ENCODE results near the gene RAB3IL1. TPM values are rescaled to one million over a fixed set of nuclear protein-coding genes. Genes with fewer than 3 reads are reported as not detected.

The RAB3IL1 gene
- total RNA-seq, 1 experiment from 2014 or later: 0.40 TPM

DNA sequence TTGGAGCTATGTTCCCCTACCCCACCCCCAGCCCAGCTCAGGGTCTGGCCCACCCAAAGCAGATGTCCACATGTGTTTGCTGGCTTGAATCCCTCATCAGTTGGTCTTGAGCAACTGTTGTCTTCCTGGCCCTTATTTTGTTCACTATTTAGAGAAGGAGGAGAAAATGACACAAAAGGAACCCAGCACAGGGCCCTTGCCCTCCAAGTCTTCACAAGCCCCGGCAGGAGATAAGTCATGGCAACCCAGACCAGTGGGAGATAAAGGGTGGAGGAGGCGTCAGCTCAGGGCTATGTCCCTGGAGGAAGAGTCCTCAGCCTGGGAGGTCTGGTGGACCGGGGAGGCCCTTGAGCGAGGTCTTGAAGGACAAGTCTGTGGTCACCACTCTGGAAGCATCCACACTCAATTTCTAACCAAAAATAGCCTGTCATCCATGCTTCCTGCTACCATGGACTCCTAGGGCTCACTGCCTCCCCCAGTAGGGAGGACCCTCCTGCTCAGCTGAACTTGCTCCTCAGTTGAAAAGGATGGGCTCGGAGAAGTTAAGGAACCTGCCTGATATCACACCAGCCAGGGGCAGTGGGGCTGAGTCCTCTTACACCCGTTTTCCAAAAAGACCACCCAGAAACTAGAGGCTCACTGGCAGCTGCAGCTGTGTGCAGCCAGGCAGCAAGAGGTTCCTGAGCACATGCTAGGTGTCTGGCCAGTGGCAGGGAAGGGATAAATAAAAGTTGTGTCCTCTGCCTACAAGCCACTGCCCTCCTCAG lies 1.8 kb upstream of the RAB3IL1 start:
- DNase-seq (ENCODE audit: low read depth): no peak

DNA sequence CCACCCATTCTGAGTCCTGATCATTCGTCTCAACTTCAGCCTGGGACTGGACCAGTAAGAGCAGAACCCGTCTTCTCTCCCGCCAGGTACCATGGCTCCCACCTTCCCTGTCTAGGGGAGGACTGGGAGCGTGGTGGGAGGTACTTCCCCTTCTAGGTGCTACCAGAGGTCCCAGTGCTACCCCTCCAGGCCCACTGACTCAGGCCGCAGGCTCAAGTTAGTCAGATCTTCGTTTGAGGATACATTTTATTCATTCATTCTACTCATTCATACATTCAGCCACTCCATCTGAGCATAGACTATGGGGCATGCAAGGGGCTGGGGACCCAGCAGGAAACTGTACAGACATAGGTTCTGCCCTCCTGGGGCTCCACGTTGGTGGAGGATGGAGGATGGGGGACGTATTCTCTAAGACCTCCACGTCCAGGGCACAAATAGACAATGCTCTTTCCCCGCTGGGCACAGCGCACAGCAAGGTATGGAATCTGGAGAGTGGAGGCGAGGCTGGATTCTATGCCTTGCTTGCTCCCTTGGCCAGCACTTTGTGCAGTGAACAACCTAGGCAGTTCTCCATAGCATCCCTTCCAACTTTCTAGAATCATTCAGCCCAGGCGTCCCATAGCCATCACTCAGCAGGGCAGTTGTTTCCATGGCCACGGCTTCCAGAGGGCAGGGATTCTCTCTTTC lies 1.0 kb upstream of the RAB3IL1 start:
- DNase-seq (ENCODE audit: low read depth): no peak

DNA sequence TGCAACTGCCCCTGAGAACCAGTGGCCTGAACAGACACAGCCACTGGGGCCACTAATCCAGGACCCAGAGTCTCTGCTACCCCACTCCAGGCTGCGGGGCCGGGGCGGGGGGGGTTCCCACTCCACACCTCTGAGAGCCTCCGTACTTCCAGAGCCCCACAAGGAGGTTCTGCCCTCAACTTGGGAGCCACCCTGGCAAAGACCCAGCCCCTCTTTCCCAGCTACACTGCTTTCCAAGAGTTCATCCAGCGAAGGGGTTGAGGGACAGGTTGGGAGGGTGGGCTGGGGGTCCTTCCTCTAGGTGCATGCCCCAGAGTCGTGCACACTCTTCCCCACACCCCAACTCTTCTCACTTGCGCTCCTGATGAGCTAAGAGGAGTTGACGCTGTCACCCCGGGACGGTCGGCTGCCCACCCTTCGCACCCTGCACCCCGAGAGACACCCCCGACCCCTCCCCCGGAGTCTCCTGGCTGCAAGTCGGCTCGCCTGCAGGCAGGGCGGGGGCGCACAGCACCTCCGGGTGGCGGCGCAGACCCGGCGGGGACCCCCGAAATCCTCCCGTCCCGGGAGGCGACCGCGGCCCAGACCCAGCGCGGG lies 531 bp downstream of the RAB3IL1 start:
- no peak for DNase-seq (ENCODE audit: low read depth)

DNA sequence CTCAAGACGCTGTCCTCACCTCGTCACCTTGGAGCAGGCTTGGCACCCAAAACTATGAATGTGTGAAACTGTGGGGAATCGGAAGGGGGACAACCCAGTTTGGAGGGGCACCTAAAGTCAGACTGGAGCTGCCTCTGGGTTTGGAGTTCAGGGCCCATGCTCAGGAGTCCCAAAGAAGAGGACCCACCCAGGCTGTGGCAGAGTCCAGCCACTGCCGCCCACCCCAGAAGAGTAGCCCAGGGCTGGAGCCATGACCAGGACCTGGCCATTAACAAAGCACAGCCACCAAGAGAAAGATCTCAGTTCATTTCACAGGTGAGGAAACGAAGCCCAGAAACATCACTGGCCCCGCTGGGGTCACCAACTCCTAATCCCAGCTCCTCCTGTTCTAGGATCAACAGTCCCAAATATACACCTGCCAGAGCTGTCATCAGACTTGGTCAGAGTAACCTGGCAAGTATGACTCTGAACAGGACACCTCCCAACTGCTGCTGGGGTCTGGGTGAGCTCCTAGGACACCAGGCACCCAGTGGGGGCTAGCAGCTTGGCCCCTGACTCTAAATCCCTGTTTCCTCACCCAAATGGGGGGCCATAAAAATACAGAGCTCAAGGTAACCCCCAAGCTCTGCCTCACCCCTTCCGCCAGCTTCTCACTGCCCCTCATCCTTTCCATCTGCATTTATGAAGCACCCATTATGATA lies 2.7 kb downstream of the RAB3IL1 start:
- no peak for DNase-seq (ENCODE audit: low read depth)

DNA sequence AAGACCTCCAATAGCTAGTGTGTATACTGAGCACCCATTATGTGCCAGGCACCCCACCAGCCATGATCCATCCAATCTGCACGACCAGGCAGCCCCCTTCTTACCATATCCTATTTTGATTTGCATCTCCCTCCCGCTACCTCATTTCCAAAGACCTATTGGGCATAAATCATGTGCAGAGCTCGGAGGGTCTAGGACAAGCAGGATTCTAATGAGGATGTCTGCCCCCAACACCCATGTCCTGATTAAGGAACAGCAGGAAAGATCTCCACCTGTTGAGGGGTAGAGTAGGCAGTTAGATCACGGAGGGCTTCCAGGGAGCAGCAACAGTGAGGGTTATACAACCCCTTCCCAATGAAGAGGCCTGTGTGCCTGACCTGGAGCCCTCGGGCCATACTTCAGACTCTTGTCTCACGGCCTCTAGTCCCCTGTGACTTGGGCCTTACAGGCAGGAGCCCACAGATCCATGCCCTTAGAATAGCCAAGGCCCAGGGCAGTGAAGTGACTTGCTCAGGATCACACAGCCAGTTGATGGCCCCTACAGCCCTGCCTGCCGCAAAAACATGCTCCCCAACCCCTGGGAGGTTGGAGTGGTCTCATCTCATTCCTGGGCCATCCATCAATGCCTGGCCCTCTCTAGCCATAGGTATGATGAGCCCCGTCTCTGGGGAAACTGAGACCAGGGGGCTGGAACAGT lies 3.5 kb downstream of the RAB3IL1 start:
- no peak for DNase-seq (ENCODE audit: low read depth)

DNA sequence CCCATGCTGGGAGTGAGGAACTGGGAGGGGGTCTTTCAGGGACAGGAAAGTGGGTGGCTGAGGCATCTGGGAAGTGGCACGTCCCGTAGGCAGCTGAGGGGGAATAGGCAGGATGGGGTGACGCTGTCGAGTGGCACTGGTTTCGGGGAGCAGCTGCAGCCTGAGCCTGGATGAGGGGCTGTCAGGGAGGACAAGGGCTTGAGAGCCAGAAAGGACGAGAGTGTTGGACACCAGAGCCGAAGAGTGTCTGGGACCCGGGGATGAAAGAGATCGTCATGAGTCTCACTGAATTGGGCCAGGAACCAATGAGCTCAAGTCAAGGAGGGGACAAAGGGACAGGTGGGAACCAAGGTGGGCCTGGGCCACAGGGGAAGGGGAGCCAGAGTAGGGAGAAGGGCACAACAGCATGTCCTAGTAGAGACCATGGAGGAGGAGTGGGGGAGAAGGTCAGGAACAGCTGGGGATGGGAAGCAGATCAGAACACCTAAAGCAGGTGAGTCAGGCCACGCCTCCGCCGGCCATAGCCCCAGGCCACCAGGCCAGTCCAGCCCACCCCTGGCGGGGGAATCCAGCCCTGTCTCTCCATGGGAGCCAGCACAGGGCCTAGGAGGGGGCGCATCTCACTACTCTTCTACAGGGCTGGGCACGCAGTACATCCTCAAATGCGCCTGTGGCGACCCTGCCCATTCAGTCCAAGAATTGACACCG lies 4.2 kb downstream of the RAB3IL1 start:
- DNase-seq (ENCODE audit: low read depth): no peak

DNA sequence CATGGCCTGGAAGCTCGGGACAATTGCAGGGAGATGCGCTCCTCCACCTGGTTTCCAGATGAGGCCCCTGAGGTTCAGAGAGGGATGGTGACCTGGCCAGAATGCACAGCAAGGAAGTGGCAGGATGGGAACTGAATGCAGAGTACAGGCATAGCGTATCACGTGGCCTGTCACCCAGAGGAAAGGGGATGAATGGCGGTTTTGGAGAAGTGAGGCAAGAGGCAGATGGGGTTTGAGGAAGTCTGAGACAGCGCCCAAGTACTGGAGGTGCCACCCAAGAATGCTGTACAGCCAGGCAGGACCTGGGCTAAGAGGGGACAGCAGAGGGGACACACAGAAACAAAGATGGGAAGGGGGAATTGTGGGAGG lies 4.9 kb downstream of the RAB3IL1 start:
- no peak for DNase-seq (ENCODE audit: low read depth)

DNA sequence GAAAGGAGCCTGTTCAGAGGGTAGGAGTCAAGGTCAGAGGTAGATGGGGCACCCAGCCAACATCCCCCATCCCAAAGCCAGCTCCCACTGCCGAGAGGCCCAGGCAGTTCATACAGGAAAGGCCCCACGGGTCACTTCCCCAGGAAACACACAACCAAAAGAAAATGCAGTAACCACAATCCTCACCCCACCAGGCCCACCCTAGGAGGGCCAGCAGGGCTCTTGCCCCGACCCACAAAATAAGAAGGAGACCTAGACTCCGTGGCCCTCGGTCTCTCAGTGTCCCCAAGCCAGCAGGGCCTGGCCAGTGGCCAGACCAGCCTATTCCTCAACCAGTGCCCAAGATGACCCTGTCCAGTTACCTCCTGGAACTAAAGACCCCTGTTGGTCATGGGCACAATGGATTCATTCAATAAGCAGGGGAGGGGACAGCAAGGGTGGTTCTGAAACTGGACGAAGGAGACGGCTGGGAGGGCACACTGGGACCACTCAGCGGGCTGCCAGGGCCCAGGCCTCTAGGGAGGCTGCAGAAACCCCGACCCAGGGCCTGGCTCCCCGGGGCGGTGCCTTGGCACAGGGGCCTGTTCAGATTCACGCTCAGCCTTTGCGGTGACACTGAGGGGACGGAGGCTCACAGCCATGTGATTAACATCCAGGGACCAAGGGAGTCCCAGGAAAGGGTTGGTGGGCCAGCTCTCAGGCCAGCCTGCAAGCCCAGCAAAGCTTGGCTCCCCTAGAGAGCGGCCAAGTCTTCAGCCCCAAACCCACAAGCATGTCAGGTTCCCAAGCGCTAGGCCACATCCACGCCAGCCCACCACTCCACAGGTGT lies 5.5 kb downstream of the RAB3IL1 start:
- no peak for DNase-seq (ENCODE audit: low read depth)

DNA sequence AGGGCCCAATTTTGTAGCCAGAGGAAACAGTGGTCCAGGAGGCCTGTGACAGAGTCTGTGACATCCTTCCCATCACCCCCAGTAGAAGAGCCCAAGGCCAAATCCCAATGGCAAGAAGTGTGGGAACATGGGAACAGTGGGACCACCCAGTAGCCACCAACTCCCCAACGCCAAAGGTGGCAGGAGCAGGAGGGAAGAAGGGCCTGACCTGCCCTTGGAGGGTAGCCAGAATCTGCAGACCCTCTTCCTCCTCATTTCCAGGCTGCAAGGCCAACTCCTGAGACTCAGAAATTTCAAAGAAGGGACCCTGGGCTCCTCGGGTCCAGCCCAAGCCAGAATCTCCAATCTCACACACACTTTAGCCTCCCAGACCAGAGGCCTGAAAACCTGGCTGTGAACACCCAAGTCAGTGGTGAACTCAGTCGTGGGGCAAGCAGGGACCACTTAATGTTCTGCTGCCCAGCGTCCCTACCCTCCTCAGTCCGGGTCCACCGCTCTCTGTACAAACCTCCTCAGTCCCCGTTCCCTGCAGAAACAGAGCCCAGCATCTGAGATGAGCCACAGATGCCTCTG lies 6.2 kb downstream of the RAB3IL1 start:
- DNase-seq (ENCODE audit: low read depth): no peak

DNA sequence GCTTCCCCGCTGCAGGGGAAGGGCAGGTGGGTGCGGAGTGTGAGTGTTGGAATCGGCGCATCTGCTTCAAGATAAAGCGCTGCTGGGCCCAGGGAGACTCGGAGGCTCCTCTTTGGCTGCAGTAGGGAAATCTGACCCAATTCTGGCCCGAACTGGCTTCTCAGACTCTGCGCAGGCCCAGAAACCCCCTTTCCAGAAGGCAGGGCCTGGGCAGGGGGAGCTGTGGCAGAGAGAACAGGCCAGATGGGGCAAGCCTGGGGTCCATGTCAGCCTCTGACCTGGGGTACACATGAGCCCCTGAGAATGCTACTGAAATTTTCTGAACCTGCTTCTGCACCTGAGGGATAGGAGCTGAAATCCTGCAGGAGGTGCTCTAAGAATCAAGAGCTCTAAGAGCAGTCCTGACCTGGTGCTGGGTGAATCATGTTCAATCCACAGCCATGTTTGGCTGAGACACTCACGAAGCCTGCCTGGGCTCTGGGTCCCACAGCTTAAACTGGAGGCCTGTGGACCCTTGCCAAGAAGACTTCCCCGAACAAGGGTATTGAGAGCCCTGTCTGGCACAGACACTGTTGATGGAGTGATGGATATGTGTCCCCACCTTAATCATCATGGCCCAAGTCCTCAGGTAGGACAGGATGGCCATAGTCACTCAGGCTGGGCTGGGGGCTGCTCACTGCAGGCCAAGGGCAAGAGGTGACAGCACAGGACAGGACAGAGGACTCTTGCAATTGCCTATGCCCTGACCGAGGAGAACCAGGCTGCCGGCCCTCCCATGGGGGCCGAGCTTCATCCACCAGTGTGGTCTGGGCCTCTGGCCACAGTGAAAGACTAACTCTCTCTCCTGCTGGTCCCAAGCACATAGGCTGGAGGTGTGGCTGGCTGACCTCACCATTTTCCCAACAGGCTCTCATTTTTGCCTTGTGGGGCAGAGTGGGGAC lies 6.9 kb downstream of the RAB3IL1 start:
- DNase-seq (ENCODE audit: low read depth): no peak

DNA sequence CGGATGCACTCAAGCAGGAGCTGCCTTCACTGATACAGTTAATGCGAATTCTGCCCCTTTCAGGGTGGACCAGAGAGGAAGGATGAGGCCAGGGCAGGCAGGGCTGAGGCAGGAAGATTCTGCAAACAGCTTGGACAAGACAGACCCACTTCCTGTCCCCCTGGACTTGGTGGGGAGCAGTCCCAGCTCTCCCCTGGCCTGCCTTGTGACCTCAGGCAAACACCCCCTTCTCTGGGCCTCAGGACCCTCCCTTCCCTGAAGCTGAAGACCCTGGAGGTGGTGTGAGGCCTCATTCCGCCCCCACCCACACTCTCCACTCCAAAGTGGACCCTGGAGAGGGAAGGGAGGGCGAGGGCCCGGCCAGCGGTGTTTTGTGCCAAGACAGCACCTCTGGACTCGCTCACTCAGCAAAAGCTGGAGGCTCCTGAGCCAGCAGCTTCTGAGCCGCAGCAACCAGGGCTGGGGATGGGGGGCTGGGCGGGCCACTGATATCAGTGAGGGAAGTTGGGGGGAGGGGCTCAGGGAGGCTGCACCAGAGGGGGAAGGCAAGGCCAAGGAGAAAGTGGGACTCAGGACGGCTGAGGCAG lies 8.5 kb downstream of the RAB3IL1 start:
- no peak for DNase-seq (ENCODE audit: low read depth)

DNA sequence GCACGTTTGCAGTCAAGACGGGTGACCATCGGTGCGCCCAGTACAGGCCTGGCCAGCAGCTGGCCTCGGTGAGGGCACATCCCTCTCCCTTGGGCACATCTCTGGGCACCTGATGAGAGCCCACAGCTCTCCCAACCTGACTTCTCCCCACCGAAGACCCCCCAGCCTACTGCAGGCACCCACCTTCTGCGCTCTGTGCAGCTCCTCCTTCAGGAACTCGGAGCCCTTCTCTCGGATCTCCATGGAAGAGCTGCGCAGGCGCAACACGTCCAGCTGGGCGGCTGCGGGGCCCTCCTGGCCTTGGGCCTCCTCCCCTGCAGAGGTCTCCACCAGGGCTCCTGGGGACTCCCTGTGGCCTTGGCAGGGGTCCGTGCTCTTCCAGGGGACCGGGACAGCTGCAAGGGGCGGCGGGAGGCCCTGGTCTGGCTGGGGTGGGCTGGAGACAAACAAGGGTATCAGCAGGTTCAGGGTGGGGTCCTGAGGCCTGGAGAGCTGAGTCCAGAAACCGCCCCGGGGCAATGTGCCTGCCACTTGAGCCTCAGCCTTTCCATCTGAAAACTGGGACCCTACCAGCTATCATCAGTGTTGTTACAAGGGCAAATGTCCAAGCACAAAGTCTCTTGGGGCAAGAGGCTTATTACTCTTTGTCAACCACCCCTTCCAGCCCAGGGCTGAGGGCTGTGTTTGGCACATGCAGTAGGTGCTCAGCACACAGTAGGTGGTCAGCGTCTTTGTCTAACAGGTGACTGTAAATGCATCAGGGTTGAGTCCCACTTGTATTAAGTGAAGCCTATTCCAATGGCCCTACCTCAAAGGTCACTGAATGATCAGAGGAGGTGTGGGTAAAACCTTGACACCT lies 9.3 kb downstream of the RAB3IL1 start:
- no peak for DNase-seq (ENCODE audit: low read depth)

DNA sequence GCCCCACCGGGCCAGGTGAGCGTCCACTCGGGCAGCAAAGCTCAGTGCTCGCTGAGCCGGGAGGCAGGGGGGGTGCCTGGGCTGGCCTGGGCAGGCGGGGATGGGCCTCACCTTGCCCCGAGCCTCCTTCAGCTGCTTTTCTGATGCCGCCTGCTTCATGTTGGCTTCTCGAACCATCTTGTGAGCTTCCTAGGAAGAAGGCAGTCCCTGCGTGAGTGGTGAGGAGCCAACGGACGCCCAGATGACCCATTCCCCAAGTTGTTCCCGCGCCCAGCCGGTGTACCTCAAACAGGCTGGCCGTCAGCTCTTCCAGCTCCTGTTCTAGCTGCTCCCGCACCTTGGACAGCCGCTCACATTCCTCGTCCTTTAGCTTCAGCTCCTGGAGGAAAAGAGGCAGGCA lies 10.1 kb downstream of the RAB3IL1 start:
- no peak for DNase-seq (ENCODE audit: low read depth)

DNA sequence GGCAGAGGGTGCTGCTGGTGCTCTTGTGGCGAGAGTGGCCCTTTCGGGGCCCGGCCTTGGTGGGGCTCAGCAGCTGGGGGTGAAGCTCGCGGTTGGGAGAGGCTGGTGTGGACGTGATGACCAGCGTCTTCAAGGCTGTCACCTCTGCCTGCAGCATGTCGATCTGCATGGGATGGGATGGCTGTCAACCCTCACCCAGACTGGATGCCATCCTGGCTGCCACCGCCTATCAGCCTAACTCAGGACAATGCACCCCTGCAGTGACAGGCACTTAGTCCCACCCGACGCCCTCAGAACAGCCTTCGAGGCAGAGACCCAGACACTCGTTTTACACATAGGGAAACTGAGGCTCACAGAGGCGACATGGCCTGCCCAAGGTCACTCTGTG lies 10.8 kb downstream of the RAB3IL1 start:
- DNase-seq (ENCODE audit: low read depth): no peak

DNA sequence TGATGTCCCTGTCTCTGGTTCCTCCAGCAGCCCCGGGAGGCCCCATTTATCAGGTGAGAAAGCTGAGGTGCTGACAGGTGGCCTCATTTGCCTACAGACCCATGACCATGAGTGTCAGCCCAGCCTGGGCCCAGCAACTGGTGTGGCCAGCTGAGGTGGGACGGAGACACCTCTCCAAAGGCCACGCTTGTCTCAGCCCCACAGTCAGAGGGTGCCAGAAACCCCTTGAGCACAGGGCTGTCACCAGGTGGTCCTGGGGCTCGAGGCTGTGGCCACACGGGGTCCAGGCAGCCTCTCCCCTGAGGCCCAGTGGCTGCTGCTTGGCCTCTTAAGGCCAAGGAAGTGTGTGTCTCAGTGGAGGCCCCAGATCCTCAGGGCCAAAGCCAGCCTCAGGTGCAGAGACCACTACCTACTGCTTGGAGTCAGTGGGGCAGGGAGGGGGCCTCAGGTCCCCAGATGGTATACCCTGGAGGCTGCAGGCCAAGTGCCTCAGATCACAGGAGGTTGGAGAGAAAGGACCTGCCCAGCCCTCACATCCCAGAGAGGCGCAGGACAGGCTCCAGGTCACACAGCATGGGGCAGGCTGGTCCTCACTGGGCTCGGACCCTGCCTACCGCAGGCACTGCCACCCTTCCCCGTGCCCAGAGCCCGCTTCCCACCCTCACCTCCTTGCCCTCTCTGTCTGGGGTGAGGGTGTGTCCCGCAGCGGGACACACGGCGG lies 11.4 kb downstream of the RAB3IL1 start:
- DNase-seq (ENCODE audit: low read depth): no peak

DNA sequence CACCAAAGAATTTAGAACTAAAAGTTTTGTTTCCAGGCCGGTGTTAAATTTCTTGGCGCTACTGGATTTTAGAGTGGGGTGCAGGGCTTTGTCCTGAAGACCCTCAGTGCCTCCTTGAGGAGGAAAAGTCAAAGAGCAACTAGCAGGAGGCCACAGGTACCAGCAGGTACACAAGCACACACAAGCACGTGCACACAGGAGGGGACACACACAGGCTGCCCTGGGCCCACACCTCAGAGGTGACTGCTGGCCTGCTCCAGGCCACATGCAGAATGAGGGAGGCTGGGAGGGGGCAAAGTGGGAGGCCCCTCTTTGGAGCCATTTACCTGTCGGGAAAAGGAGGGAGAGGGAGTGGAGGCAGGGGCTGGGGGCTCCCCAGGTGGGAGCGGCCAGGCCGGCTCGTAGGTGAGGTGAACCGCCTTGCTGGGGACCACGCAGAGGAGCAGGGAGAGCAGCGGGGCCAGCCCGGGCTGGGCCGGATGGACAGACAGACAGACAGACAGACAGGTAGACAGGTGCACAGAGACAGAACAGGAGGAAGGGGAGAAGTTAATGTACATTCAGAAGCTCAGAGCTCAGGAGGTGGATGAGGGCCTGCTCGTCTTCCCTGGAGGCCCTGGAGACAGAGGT lies 12.2 kb downstream of the RAB3IL1 start:
- DNase-seq (ENCODE audit: low read depth): no peak

Measured in Daoy (cell line).